GM12878 (cell line): ENCODE results near the gene TMPRSS4. TPM values are rescaled to one million over a fixed set of nuclear protein-coding genes. Genes with fewer than 3 reads are reported as not detected.

Experiments used
- ASH2L ChIP-seq: fragments of 300-600, 200-600 bp; sonication (generic); IDR thresholded peaks from 2 replicates; pipeline ENCODE4 v1.6.1; 2017; ENCODE audit warnings: low read depth, mild to moderate bottlenecking, borderline replicate concordance
- BHLHE40 ChIP-seq, 2 experiments: fragments of 450-650 bp in 1 of 2; IDR thresholded peaks; 2 replicates each; pipeline ENCODE4 v1.6.1; 2011 to 2017; ENCODE audit warnings: low read depth in 2 of 2, borderline replicate concordance in 1 of 2, improper control_type of control experiment in 1 of 2, low read length in 1 of 2, mild to moderate bottlenecking in 1 of 2
- CHD1 ChIP-seq: IDR thresholded peaks from 2 replicates; pipeline ENCODE4 v1.6.1; 2012; ENCODE audit warnings: low read depth, low read length, improper control_type of control experiment
- HDAC6 ChIP-seq: fragments of 200-600 bp; sonication (generic); IDR thresholded peaks from one replicate; pipeline ENCODE4 v1.8.0; 2017; ENCODE audit warnings: antibody characterized with exemption; ENCODE audit not compliant: unreplicated experiment
- MXI1 ChIP-seq: fragments of 150-350 bp; IDR thresholded peaks from 2 replicates; pipeline ENCODE4 v1.6.1; 2011; ENCODE audit warnings: low read depth, mild to moderate bottlenecking, inconsistent platforms, low read length, improper control_type of control experiment
- ZNF217 ChIP-seq: fragments of 450-650 bp; IDR thresholded peaks from 2 replicates; pipeline ENCODE4 v1.6.1; 2017; ENCODE audit warnings: antibody characterized with exemption, mild to moderate bottlenecking
- ZNF622 ChIP-seq: fragments of 450-650 bp; IDR thresholded peaks from 2 replicates; pipeline ENCODE4 v1.6.1; 2017; ENCODE audit warnings: mild to moderate bottlenecking, inconsistent platforms
- polyA plus RNA-seq, 11 experiments: library from polyadenylated mRNA; depleted of rRNA in 4 of 11; unstranded in 6 of 11; stranded (reverse) in 5 of 11; fragments of >200 nt; fragmentation: Nextera tagmentation in 4 of 11; fragmentation: Illumina TruSeq in 1 of 11; extraction: Ambion mirVana in 4 of 11; extraction: Trizol in 1 of 11; gene quantifications; 1 replicate in 1 of 11; 2 replicates in 10 of 11; pipeline versions ENCODE4 v1.2.1 to v1.2.3, GENCODE V29; 2011 to 2016; ENCODE audit warnings: inconsistent platforms in 2 of 11, missing spikeins in 2 of 11, low read depth in 1 of 11
- total RNA-seq, 4 experiments: library from RNA; depleted of rRNA in 3 of 4; stranded (reverse); fragments of >200 nt in 3 of 4; fragmentation: Illumina TruSeq in 1 of 4; extraction: Trizol in 1 of 4; gene quantifications; 2 replicates each; pipeline versions ENCODE4 v1.2.1 to v1.2.3, GENCODE V29; 2013 to 2021
- TF ChIP-seq, protein P1 (sequence below): fragments of 450-650 bp; IDR thresholded peaks from 2 replicates; pipeline ENCODE4 v1.6.1; 2017; ENCODE audit warnings: borderline replicate concordance
- TF ChIP-seq, protein P2 (sequence below): fragments of 450-650 bp; IDR thresholded peaks from 2 replicates; pipeline ENCODE4 v1.6.1; 2018; ENCODE audit warnings: mild to moderate bottlenecking, low read depth, moderate library complexity; ENCODE audit not compliant: partially characterized antibody

The TMPRSS4 gene
- total and polyA plus RNA-seq, 10 of the 15 experiments (the other 5 are each of a cell fraction or from before 2014, with no cell fraction given), result 0.14 to 0.26 TPM; not detected in 8

DNA sequence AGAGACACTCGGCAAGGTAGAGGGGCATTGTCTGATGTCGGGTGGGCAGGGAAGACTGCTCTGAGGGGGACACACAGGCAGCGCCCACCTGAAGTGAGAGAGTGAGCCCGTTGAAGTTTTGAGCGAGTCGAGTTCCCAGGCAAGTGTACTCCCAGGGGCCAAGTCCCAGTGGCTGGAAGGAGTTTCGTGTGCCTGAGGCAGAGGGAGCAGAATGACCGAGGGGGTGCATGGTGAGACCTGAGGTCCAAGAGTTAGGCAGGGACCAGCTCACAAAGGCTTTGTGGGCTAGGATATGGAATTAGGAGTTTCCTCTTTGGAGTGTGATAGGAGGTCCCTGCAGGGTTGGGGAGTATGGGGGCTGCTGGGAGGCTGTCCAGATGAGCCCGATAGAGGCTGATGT, 93.4 kb downstream of the TMPRSS4 start (continued):
- TF ChIP-seq, protein P1, sequence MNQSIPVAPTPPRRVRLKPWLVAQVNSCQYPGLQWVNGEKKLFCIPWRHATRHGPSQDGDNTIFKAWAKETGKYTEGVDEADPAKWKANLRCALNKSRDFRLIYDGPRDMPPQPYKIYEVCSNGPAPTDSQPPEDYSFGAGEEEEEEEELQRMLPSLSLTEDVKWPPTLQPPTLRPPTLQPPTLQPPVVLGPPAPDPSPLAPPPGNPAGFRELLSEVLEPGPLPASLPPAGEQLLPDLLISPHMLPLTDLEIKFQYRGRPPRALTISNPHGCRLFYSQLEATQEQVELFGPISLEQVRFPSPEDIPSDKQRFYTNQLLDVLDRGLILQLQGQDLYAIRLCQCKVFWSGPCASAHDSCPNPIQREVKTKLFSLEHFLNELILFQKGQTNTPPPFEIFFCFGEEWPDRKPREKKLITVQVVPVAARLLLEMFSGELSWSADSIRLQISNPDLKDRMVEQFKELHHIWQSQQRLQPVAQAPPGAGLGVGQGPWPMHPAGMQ, result no peak
- TF ChIP-seq HDAC6 (no peak), ZNF217 (no peak), BHLHE40 (IDR thresholded peaks at IDR 0.05; ENCODE audit: borderline replicate concordance in 1 of 2, low read depth in 2 of 2, low read length in 1 of 2) (no peak), CHD1 (no peak), ASH2L (no peak), ZNF622 (no peak), MXI1 (no peak)
- TF ChIP-seq, protein P2, sequence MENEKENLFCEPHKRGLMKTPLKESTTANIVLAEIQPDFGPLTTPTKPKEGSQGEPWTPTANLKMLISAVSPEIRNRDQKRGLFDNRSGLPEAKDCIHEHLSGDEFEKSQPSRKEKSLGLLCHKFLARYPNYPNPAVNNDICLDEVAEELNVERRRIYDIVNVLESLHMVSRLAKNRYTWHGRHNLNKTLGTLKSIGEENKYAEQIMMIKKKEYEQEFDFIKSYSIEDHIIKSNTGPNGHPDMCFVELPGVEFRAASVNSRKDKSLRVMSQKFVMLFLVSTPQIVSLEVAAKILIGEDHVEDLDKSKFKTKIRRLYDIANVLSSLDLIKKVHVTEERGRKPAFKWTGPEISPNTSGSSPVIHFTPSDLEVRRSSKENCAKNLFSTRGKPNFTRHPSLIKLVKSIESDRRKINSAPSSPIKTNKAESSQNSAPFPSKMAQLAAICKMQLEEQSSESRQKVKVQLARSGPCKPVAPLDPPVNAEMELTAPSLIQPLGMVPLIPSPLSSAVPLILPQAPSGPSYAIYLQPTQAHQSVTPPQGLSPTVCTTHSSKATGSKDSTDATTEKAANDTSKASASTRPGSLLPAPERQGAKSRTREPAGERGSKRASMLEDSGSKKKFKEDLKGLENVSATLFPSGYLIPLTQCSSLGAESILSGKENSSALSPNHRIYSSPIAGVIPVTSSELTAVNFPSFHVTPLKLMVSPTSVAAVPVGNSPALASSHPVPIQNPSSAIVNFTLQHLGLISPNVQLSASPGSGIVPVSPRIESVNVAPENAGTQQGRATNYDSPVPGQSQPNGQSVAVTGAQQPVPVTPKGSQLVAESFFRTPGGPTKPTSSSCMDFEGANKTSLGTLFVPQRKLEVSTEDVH, result no peak
